ENCODE data around the gene TMEM272. TPM values are rescaled to one million over a fixed set of nuclear protein-coding genes. Genes with fewer than 3 reads are reported as not detected.

TMEM272 gene
- total and polyA plus RNA-seq, 9 of the 15 experiments (the other 6 are each of a cell fraction or from before 2014, with no cell fraction given), result 0.04 to 0.16 (median 0.06) TPM; not detected in 2

DNA sequence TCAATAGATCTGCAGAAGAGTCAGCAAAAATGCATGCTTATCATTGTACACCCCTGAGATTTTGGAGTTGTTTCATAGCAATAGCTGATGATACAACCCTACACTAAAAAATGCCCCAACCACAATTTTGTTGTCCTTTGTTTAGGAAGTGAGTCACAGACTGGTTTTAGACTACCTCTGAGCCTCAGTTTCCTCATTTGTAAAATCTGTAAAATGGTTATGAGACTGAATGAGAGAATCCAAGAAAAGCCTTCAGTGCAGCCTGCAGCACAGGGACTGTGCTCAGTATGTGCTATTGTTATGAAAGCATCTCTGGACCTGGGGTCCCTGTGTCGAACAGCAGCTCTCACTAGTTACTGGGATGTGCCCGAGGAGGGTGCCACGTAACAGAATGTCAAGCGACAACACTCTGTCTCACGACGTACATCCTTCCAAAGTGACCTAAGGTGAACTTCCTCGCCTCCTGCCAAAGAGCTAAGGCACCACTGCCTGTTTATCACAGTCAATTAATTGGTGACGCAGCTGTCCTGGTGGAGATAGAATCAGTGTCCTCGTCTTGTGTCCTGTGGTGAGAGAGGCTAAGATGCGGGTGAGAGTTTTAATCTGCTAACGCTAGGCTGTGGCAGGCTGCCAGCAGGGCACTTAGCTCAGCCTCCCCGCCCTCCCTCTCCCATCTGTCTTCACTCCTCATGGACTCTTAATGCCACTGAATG is 59.1 kb downstream of the TMEM272 start (continued):
- no peak for TF ChIP-seq CHCHD3 (CRISPR knock-in tag; IDR thresholded peaks at IDR 0.05)
- no peak for TF ChIP-seq TCF7 (IDR thresholded peaks at IDR 0.05; ENCODE audit: borderline replicate concordance)
- TF ChIP-seq, protein P1, sequence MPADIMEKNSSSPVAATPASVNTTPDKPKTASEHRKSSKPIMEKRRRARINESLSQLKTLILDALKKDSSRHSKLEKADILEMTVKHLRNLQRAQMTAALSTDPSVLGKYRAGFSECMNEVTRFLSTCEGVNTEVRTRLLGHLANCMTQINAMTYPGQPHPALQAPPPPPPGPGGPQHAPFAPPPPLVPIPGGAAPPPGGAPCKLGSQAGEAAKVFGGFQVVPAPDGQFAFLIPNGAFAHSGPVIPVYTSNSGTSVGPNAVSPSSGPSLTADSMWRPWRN (IDR thresholded peaks at IDR 0.05; ENCODE audit: low read depth), result peak; percentile 83
- TF ChIP-seq, protein P2, sequence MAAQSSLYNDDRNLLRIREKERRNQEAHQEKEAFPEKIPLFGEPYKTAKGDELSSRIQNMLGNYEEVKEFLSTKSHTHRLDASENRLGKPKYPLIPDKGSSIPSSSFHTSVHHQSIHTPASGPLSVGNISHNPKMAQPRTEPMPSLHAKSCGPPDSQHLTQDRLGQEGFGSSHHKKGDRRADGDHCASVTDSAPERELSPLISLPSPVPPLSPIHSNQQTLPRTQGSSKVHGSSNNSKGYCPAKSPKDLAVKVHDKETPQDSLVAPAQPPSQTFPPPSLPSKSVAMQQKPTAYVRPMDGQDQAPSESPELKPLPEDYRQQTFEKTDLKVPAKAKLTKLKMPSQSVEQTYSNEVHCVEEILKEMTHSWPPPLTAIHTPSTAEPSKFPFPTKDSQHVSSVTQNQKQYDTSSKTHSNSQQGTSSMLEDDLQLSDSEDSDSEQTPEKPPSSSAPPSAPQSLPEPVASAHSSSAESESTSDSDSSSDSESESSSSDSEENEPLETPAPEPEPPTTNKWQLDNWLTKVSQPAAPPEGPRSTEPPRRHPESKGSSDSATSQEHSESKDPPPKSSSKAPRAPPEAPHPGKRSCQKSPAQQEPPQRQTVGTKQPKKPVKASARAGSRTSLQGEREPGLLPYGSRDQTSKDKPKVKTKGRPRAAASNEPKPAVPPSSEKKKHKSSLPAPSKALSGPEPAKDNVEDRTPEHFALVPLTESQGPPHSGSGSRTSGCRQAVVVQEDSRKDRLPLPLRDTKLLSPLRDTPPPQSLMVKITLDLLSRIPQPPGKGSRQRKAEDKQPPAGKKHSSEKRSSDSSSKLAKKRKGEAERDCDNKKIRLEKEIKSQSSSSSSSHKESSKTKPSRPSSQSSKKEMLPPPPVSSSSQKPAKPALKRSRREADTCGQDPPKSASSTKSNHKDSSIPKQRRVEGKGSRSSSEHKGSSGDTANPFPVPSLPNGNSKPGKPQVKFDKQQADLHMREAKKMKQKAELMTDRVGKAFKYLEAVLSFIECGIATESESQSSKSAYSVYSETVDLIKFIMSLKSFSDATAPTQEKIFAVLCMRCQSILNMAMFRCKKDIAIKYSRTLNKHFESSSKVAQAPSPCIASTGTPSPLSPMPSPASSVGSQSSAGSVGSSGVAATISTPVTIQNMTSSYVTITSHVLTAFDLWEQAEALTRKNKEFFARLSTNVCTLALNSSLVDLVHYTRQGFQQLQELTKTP (IDR thresholded peaks at IDR 0.05; ENCODE audit: low read depth in 1 of 2, partially characterized antibody in 2 of 2), result no peak
- TF ChIP-seq FIP1L1 (IDR thresholded peaks at IDR 0.05; ENCODE audit: low read depth, low read length, poor library complexity, severe bottlenecking), result no peak
- 0 out of 2 replicates have a peak, but pooled peaks have one; percentile 57 for TF ChIP-seq SMARCA4 (IDR thresholded peaks at IDR 0.05)
- TF ChIP-seq RBM22 (IDR thresholded peaks at IDR 0.05; ENCODE audit: low read depth, low read length, poor library complexity, severe bottlenecking), result no peak
- TF ChIP-seq, protein P3, sequence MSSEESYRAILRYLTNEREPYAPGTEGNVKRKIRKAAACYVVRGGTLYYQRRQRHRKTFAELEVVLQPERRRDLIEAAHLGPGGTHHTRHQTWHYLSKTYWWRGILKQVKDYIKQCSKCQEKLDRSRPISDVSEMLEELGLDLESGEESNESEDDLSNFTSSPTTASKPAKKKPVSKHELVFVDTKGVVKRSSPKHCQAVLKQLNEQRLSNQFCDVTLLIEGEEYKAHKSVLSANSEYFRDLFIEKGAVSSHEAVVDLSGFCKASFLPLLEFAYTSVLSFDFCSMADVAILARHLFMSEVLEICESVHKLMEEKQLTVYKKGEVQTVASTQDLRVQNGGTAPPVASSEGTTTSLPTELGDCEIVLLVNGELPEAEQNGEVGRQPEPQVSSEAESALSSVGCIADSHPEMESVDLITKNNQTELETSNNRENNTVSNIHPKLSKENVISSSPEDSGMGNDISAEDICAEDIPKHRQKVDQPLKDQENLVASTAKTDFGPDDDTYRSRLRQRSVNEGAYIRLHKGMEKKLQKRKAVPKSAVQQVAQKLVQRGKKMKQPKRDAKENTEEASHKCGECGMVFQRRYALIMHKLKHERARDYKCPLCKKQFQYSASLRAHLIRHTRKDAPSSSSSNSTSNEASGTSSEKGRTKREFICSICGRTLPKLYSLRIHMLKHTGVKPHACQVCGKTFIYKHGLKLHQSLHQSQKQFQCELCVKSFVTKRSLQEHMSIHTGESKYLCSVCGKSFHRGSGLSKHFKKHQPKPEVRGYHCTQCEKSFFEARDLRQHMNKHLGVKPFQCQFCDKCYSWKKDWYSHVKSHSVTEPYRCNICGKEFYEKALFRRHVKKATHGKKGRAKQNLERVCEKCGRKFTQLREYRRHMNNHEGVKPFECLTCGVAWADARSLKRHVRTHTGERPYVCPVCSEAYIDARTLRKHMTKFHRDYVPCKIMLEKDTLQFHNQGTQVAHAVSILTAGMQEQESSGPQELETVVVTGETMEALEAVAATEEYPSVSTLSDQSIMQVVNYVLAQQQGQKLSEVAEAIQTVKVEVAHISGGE (CRISPR knock-in tag; IDR thresholded peaks at IDR 0.05), result 0 out of 6 replicates have a peak, but pooled peaks of 1 of the 3 experiments have one; percentile 45
- peak in 1 of 2 experiments; percentile 24; a peak in 1 of 4 replicates for TF ChIP-seq TBL1XR1 (IDR thresholded peaks at IDR 0.05; ENCODE audit: low read length in 2 of 2)
- TF ChIP-seq, protein P4, sequence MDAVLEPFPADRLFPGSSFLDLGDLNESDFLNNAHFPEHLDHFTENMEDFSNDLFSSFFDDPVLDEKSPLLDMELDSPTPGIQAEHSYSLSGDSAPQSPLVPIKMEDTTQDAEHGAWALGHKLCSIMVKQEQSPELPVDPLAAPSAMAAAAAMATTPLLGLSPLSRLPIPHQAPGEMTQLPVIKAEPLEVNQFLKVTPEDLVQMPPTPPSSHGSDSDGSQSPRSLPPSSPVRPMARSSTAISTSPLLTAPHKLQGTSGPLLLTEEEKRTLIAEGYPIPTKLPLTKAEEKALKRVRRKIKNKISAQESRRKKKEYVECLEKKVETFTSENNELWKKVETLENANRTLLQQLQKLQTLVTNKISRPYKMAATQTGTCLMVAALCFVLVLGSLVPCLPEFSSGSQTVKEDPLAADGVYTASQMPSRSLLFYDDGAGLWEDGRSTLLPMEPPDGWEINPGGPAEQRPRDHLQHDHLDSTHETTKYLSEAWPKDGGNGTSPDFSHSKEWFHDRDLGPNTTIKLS (IDR thresholded peaks at IDR 0.05; ENCODE audit: borderline replicate concordance, low read depth), result 0 out of 2 replicates have a peak, but pooled peaks have one; percentile 29
- TF ChIP-seq POLR2AphosphoS5 (IDR thresholded peaks at IDR 0.05; ENCODE audit: control insufficient read depth, insufficient read depth, low read depth, low read length), result peak; percentile 62; the same call in 1 of the 2 replicates
- no peak for TF ChIP-seq TRIM28 (IDR thresholded peaks at IDR 0.05)
- TF ChIP-seq ZNF707 (CRISPR knock-in tag; conservative IDR thresholded peaks at IDR 0.05), result no peak
- no peak for TF ChIP-seq ARID2 (IDR thresholded peaks at IDR 0.05)
- TF ChIP-seq ZKSCAN8 (CRISPR knock-in tag; IDR thresholded peaks at IDR 0.05), result no peak
- no peak for TF ChIP-seq ZC3H4 (CRISPR knock-in tag; IDR thresholded peaks at IDR 0.05; ENCODE audit: borderline replicate concordance)
- no peak for TF ChIP-seq ZNF589 (CRISPR knock-in tag; IDR thresholded peaks at IDR 0.05; ENCODE audit: low read depth)
